GM10248 (cell line): Measurements from ENCODE around the gene PCSK5.

Source experiments
- CTCF ChIA-PET: fragments of 300-600 bp; sonication (Branson Sonifier 250); formaldehyde crosslinking; extraction: SDS; loops from one replicate; lab custom pipeline; 2021; ENCODE audit warnings: antibody characterized with exemption; lab: Yijun Ruan, JAX
- POLR2A ChIA-PET: fragments of 350-650 bp; sonication (Branson Sonifier 250); formaldehyde crosslinking; extraction: SDS; loops from one replicate; lab custom pipeline; 2020; ENCODE audit warnings: antibody characterized with exemption; lab: Yijun Ruan, JAX
- DNase-seq: peaks from one replicate; pipeline ENCODE4 v3.0.0; 2012; ENCODE audit errors: extremely low spot score
- CTCF ChIP-seq: IDR thresholded peaks from 2 replicates; pipeline ENCODE4 v1.5.1; 2012; ENCODE audit warnings: mild to moderate bottlenecking, low read depth; ENCODE audit errors: extremely low read depth, missing control alignments, control extremely low read depth

The PCSK5 gene

GRCh38 chr9:75870450-75870849, 20.0 kb upstream of the PCSK5 start:
- no peak for DNase-seq
- POLR2A ChIA-PET: no interaction called here
- TF ChIP-seq CTCF: no peak
- CTCF ChIA-PET: interaction anchor here (1.0 to 1.1 kb wide), 3 partner anchors 9 to 685 kb away, joined by 3 to 4 read pairs (median 3); no protein-coding TSS in a partner anchor

GRCh38 chr9:75871624-75872023, 18.8 kb upstream of the PCSK5 start:
- CTCF ChIA-PET: interaction anchor here (0.6 kb wide), 1 partner anchor 19 kb away, joined by 3 read pairs; the partner anchor contains the start of gene PCSK5
- DNase-seq: no peak
- TF ChIP-seq CTCF: no peak
- POLR2A ChIA-PET: no interaction called here

- ChIA-PET CTCF (no interaction called here), POLR2A (no interaction called here)
- TF ChIP-seq CTCF: no peak
- DNase-seq: no peak
These were observed 16.8 kb upstream of the PCSK5 start for GRCh38 chr9:75873712-75874111.

- no peak for TF ChIP-seq CTCF
- CTCF ChIA-PET: interaction anchor here (0.6 to 3.8 kb wide), 2 partner anchors 11 to 17 kb away, joined by 3 to 15 read pairs; no protein-coding TSS in a partner anchor
- DNase-seq: no peak
- POLR2A ChIA-PET: no interaction called here
These were observed 13.4 kb upstream of the PCSK5 start for GRCh38 chr9:75876999-75877640.

GRCh38 chr9:75878488-75878860, 12.0 kb upstream of the PCSK5 start:
- ChIA-PET CTCF (interaction anchor here (3.8 kb wide), 1 partner anchor 12 kb away, joined by 15 read pairs; no protein-coding TSS in a partner anchor), POLR2A (no interaction called here)
- no peak for TF ChIP-seq CTCF
- no peak for DNase-seq

- no peak for TF ChIP-seq CTCF
- DNase-seq: no peak
- ChIA-PET POLR2A (no interaction called here), CTCF (interaction anchor here (1.1 to 2.1 kb wide), 3 partner anchors 9 to 16 kb away, joined by 3 to 7 read pairs (median 6); no protein-coding TSS in a partner anchor)
These were observed 9.9 kb upstream of the PCSK5 start for GRCh38 chr9:75880618-75881017.
